Neural crest cell (in vitro differentiated cells): ENCODE measurements around the gene DTNB. TPM values are rescaled to one million over a fixed set of nuclear protein-coding genes. Genes with fewer than 3 reads are reported as not detected.

Source experiments
- DNase-seq: peaks from one replicate; pipeline ENCODE4 v3.0.0; 2021; ENCODE audit warnings: low read depth, mixed read lengths, low spot score
- H3K27ac Mint-ChIP-seq: one replicate; pipeline ENCODE4 v1.8.0; 2021; ENCODE audit warnings: mild to moderate bottlenecking, mixed read lengths; ENCODE audit not compliant: unreplicated experiment
- H3K27me3 Mint-ChIP-seq: 2 replicates; pipeline ENCODE4 v1.8.0; 2021; ENCODE audit warnings: low read depth, mild to moderate bottlenecking, mixed read lengths
- H3K36me3 Mint-ChIP-seq: 2 replicates; pipeline ENCODE4 v1.8.0; 2021; ENCODE audit warnings: low read depth, mild to moderate bottlenecking, mixed read lengths
- H3K4me1 Mint-ChIP-seq: 2 replicates; pipeline ENCODE4 v1.8.0; 2021; ENCODE audit warnings: mixed read lengths
- H3K4me3 Mint-ChIP-seq: one replicate; pipeline ENCODE4 v1.8.0; 2021; ENCODE audit warnings: mild to moderate bottlenecking, mixed read lengths
- H3K9me3 Mint-ChIP-seq: 2 replicates; pipeline ENCODE4 v1.8.0; 2021; ENCODE audit warnings: mixed read lengths
- CTCF ChIP-seq: fragments of 200-600 bp; sonication (generic); conservative IDR thresholded peaks from 2 replicates; pipeline ENCODE4 v1.5.0; 2021; ENCODE audit warnings: antibody characterized with exemption, mild to moderate bottlenecking
- total RNA-seq: library from RNA; stranded (reverse); gene quantifications from 2 replicates; pipeline ENCODE4 v1.2.1, GENCODE V29; 2021

DTNB gene
- total RNA-seq, 1 donor from 2014 or later = 29.5 TPM

DNA sequence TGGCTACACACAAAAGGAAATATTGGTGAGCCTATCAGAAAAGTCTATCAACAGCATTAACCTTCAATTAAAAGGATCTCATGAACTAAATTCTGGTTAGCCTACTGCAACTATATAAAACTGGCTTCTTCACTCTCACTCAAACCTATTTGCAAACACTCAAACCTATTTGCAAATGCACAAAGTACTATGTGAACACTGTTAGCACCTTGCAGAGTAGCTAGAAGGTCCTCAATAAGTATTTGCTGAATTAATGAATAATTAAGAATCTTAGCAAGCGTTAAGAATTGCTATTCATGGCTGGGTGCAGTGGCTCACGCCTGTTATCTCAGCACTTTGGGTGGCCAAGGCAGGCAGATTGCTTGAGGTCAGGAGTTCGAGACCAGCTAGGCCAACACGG is 150.3 kb downstream of the DTNB start:
- no peak for TF ChIP-seq CTCF
- Mint-ChIP-seq H3K27ac (no peak overlapping the region), H3K27me3 (no peaks in the 10 kb centered on the region), H3K4me3 (no peak overlapping the region), H3K4me1 (peaks cover 13% of the 10 kb centered on the region), H3K9me3 (no peaks in the 10 kb centered on the region), H3K36me3 (no peaks in the 10 kb centered on the region)
- DNase-seq = no peak

- no peaks in the 10 kb centered on the region for H3K9me3 Mint-ChIP-seq
- peak; percentile 87 for TF ChIP-seq CTCF
These were observed 151.6 kb downstream of the DTNB start for GRCh38 chr2:25521665-25522387.

DNA sequence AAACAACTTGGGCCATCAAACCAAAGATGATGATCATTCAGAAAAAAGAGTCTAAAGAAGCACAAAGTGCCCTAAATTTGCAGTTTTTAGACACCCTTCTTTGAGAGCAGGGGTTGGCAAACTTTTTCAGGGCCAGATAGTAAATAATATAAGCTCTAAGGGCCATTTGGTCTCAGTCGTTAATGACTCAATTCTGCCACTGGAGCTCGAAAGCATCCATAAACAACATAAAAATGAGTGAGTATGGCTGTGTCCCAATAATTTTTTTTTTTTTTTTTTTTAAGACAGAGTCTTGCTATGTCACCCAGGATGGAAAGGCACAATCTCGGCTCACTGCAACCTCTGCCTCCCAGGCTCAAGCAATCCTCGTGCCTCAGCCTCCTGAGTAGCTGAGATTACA is 152.3 kb downstream of the DTNB start:
- Mint-ChIP-seq H3K27me3 (no peaks in the 10 kb centered on the region), H3K9me3 (no peaks in the 10 kb centered on the region), H3K36me3 (peaks cover 3% of the 10 kb centered on the region), H3K4me1 (peaks cover 16% of the 10 kb centered on the region), H3K4me3 (no peak overlapping the region), H3K27ac (no peak overlapping the region)
- DNase-seq = no peak
- TF ChIP-seq CTCF = no peak

More at GRCh38 chr2:25521665-25522387, 151.6 kb downstream of the DTNB start:
- Mint-ChIP-seq H3K36me3 (peaks cover 2% of the 10 kb centered on the region), H3K27ac (no peak overlapping the region), H3K27me3 (no peaks in the 10 kb centered on the region), H3K4me1 (peaks cover 16% of the 10 kb centered on the region), H3K4me3 (no peak overlapping the region)
- no peak for DNase-seq

DNA sequence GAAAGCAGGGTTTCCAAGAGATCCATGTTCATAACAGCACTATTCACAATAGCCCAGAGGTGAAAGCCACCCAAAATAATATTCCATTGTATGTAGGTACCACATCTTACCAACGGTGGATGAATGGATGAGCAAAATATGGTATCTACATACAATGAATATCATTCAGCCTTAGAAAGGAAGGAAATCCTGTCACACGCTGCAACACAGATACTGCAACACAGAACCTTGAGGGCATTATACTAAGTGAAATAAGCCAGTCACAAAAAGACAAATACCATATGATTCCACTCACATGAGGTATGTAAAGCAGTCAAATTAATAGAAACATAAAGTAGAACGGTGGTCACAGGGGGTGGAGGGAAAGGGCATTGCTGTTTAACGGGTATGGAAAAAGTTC is 155.7 kb downstream of the DTNB start:
- Mint-ChIP-seq H3K4me3 (no peak overlapping the region), H3K4me1 (peaks cover 33% of the 10 kb centered on the region), H3K27ac (peak overlapping the region; percentile 75), H3K9me3 (peaks cover 5% of the 10 kb centered on the region), H3K36me3 (peaks cover 8% of the 10 kb centered on the region), H3K27me3 (no peaks in the 10 kb centered on the region)
- no peak for TF ChIP-seq CTCF
- DNase-seq = no peak

DNA sequence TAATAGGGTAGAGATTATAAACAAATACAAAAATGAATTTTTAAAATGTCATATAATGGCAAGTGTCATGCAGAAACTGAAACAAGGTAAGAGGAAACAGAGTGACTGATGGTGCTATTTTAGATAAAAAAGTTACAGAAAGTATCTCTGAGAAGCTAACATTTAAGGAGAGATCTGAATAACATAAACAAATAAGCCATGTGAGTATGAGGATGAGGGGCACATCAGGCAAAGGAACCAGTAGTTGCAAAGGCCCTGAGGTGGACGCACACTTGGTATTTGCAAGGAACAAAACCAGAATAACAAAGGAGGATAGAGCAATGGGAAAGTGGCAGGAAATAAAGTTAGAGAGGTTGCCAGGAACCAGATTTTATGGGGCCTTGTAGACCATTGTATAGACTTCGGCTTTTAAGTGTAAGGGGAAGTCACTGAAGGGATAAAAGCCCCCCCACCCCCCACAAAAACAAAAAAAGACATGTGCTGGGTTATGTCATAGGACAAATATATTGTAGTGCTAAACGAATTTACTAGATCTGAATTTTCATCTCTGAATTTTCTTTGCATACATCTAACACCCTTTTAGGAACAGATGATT is 159.2 kb downstream of the DTNB start:
- Mint-ChIP-seq H3K9me3 (peaks cover 5% of the 10 kb centered on the region), H3K36me3 (peaks cover 10% of the 10 kb centered on the region), H3K27ac (no peak overlapping the region), H3K27me3 (no peaks in the 10 kb centered on the region), H3K4me1 (peaks cover 33% of the 10 kb centered on the region), H3K4me3 (no peak overlapping the region)
- DNase-seq = no peak
- no peak for TF ChIP-seq CTCF
